IPS-18c (cell line): Measurements from ENCODE around the gene SERPIND1.
"Not testable (repeated sequence)": the region's sequence is repeated elsewhere in the genome, so short reads cannot be mapped to it uniquely, and the experiment has no call there.

ENCODE experiments used
- H3K4me3 ChIP-seq: 2 replicates; pipeline ENCODE4 v1.7.0; 2013; ENCODE audit warnings: low read depth, mild to moderate bottlenecking, low read length, moderate library complexity; ENCODE audit not compliant: insufficient read depth
- H3K9me3 ChIP-seq: one replicate; pipeline ENCODE4 v1.6.1; 2013; ENCODE audit warnings: mild to moderate bottlenecking, low read length, moderate library complexity; ENCODE audit not compliant: control insufficient read depth, insufficient read depth

SERPIND1 gene

DNA sequence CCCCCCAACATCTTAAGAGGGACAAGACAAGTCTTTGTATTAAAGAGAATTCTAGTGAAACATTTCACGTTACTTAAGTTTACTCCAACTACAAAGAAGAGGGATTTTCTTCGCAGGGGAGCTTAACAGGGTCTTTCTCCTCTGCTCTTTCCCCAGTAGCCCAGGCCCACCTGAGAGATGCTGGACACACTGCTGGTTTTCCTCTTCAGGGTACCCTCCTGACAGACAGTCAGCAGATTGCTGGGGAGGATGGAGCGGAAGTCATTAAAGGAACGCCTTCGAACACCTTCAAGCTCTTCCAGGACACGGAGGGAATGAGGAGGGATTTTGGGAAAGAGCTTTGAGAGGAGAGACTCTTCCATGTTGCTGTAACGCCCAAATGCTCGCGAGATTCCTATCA, 45.6 kb downstream of the SERPIND1 start:
- Histone ChIP-seq H3K9me3 (no peaks in the 10 kb centered on the region), H3K4me3 (no peak overlapping the region)

DNA sequence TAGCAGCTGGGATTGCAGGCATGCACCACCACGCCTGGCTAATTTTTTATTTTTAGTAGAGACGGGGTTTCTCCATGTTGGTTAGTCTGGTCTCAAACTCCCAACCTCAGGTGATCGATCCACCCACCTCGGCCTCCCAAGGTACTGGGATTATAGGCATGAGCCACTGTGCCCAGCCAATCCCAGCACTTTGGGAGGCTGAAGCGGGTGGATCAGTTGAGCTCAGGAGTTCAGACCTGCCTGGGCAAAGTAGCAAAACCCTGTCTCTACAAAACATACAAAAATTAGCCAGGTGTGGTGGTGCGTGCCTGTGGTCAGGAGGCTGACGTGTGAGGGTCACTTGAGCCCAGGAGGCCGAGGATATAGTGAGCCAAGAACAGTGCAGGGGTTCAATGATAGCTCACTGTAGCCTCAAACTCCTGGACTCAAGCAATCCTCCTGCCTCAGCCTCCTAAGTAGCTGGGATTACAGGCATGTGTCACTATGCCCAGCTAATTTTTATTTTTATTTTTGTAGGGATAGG, 47.9 kb downstream of the SERPIND1 start:
- not testable (repeated sequence) for H3K9me3 ChIP-seq, H3K4me3 ChIP-seq

DNA sequence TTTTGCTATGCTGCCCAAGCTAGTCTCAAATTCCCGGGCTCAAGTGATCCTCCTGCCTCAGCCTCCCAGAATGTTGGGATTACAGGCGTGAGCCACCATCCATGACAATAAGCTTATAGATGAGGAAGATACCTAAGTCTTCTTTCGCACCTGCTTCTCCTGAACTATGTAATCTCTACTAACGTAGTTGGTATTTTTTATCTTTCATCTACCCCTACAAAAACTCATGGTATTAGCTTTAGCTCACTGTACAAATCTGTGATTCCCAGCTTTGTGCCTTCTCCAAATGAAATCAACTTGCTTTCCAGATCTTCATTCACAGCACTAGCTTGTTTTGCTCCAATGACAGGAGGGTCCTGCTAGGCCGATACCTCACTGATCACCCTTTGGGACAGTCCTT, 48.3 kb downstream of the SERPIND1 start:
- Histone ChIP-seq H3K9me3 (no peaks in the 10 kb centered on the region), H3K4me3 (no peak overlapping the region)

DNA sequence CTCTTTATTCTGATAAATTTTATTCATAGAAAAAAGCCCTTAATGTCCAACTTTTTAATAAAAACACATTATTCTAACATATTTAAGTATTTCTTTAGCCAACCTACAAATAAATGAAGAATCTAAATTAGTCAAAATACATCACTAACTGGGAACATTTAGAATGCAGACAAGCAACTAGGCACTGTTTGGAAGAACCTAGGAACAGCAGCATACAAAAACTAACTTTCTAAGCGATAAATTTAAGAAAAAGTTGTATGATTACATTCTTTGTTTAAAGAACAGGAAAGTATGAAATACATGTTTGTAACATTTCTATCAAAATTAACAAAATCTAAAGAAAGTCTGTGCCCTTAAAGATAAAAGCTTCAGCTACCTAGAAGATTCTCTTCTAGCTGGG, 49.4 kb downstream of the SERPIND1 start:
- Histone ChIP-seq H3K9me3 (no peaks in the 10 kb centered on the region), H3K4me3 (no peak overlapping the region)

DNA sequence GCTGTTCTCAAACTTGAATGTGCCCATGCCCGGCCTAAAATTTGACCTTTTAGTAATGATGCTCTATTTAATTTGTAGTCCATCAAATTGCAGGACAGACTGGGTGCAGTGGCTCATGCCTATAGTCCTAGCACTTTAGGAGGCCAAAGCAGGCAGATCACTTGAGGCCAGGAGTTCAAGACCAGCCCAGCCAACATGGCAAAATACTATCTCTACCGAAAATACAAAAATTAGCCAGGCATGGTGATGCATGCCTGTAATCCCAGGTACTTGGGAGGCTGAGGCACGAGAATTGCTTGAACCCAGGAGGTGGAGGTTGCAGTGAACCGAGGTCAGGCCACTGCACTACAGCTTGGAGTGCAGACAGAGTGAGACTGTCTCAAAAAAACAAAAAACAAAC, 51.3 kb downstream of the SERPIND1 start:
- H3K4me3 ChIP-seq, H3K9me3 ChIP-seq: not testable (repeated sequence)

GRCh38 chr22:20825624-20826023, 51.7 kb downstream of the SERPIND1 start:
- Histone ChIP-seq H3K9me3 (no peaks in the 10 kb centered on the region), H3K4me3 (no peak overlapping the region)

DNA sequence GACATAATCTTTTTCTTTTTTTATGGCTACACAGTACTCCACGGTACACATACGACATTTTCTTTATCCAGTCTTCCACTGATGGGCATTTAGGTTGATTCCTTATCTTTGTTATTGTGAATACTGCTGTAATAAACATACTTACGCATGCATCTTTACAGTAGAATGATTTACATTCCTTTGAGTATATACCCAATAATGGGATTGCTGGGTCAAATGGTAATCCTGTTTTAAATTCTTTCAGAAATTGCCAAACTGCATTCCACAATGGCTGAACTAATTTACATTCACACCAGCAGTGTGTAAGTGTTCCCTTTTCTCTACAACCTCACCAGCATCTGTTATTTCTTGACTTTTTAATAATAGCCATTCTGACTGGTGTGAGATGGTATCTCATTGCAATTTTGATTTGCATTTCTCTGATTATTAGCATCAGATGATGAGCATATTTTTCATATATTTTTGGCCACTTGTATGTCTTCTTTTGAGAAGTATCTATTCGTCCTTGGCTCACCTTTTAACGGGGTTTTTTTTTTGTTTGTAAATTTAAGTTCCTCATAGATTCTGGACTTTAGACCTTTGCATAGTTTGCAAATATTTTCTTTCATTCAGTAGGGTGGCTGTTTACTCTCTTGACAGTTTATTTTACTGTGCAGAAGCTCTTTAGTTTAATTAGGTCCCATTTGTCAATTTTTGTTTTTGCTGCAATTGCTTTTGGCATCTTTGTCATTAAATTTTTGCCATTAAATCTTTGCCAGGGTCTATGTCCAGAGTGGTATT, 52.6 kb downstream of the SERPIND1 start:
- H3K4me3 ChIP-seq, H3K9me3 ChIP-seq: not testable (repeated sequence)

DNA sequence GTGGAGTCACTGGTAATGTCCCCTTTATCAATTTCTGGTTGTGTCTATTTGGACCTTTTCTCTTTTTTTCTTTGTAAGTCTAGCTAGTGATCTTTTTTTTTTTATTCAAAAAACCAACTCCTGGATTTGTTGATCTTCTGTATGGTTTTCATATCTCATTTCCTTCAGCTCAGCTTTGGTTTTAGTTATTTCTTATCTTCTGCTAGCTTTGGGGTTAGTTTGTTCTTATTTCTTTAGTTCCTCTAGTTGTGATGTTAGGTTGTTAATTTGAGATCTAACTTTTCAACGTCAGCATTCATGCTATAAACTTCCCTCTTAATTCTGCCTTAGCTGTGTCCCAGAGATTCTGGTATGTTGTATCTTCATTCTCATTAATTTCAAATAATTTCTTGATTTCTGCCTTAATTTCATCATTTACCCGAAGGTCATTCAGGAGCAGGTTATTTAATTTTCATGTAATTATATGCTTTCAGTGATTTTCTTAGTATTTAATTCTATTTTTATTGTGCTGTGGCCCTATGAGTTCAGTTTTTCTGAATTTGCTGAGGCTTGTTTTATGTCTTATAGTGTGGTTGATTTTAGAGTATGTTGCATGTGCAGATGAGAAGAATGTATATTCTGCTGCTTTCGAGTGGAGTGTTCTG, 55.7 kb downstream of the SERPIND1 start:
- Histone ChIP-seq H3K4me3 (no peak overlapping the region), H3K9me3 (no peaks in the 10 kb centered on the region)

DNA sequence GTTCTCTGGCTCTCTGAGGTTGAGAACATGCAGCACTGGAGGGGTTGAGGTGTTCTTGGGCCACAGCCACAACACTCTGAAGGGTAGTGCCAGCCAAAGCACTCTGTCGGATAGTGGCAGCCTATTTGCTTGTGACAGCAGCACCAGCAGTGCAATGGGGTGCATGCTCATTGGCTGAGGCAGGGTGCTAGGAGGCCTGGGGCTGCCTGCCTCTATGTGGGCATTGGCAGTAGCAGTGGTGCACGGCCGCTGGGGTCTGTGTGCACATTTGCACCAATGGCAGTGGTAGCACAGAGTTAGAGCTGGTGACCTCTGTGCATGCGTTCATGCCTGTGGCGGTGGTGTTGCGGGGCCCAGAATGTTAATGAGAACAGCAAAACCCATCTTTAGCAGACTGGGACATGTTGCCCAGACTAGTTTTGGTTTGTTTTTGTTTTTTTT, 59.3 kb downstream of the SERPIND1 start:
- H3K9me3 ChIP-seq: no peaks in the 10 kb centered on the region

GRCh38 chr22:20834206-20834605, 60.3 kb downstream of the SERPIND1 start:
- no peak overlapping the region for H3K4me3 ChIP-seq
- H3K9me3 ChIP-seq: no peaks in the 10 kb centered on the region

More for the DNA sequence above, 59.3 kb downstream of the SERPIND1 start:
- H3K4me3 ChIP-seq: no peak overlapping the region

DNA sequence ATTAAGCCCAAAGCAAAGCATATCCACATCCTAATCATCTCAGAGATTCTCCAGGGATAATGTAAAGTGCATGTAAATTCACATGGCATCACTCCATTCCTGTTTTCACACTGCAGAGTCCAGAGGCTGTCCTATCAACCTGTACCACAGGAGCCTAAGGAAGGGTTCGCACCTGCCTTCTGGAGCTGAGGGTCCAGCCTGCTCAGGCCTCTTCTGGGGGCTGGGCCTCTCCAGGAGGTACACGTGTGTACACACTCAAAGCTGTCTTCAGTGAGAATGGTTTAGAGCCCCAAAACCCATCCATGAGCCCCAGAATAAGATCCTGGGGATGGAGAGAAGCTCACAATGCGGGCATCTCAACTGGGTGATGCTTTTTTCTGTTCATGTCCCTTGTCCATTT, 60.8 kb downstream of the SERPIND1 start:
- no peak overlapping the region for H3K4me3 ChIP-seq
- no peaks in the 10 kb centered on the region for H3K9me3 ChIP-seq
